Measurements from ENCODE around the gene TCEAL4.

TCEAL4 gene

DNA sequence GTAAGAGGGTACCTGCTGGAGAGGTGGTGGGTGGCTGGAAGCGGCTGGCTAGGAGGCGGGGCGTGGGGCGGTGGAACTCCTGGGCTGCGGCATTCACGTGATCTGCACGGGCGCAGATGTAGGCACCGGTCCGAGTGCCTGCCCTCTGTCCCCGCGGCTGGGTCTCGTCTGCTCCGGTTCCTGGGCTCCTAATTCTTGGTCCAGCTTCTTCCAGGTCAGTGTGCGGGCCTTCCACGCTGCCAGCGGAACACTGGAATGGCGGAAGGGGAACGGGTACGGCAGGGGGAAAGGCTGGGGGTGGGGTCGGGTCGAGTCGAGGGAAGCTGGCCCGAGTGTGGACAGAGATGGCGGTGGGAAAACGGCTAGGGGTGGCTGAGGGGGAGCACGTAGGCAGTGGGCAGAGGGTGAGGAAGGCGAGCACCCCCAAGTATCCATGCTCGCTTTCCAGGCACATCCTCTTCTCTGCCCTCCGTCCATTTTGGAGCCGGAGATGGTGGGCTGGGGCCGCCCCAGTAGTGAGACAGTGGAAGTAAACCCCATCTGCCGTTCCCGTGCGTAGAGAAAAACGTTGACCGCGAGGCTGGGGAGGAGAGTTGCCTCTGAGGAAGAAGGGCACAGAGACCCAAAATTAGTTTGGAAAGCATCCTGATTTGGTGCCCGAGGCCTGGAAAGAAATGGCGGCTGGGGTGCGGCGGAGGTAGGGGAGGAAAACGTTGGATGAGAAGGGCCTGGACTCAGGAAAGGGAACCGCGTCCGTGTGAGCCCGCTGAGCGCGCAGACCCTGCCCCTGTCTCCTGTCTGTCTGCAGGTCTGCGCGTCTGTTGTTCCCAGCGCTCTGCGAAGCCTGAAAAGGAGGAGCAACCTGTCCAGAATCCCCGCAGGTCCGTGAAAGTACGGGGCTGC, at the start of gene TCEAL4:
Gene TCEAL4 (plus strand): TSS at position 105 of the 903 bp plus-strand sequence. CDS start 1,161 bp downstream, outside the sequence.
- TF ChIP-seq EZH2 (IDR thresholded peaks at IDR 0.05) (no peak), POLR2AphosphoS5 (IDR thresholded peaks at IDR 0.05; ENCODE audit: borderline replicate concordance, low read depth, low read length) (peak; percentile 54; the same call in 1 of the 2 replicates)
- H3K9me3 ChIP-seq (ENCODE audit: low read depth, low read length): no peaks in the 10 kb centered on the region
- no peak within 1 kb of the TSS for H3K27ac ChIP-seq
- H3K36me3 ChIP-seq (ENCODE audit: insufficient read depth, low read length): no peaks in the 10 kb centered on the region
- DNase-seq (ENCODE audit: low read depth, low spot score): no peak
- H3K9ac ChIP-seq (ENCODE audit: insufficient read length): peak within 1 kb of the TSS; percentile 60
- peak within 1 kb of the TSS; percentile 80 for H3K4me3 ChIP-seq

DNA sequence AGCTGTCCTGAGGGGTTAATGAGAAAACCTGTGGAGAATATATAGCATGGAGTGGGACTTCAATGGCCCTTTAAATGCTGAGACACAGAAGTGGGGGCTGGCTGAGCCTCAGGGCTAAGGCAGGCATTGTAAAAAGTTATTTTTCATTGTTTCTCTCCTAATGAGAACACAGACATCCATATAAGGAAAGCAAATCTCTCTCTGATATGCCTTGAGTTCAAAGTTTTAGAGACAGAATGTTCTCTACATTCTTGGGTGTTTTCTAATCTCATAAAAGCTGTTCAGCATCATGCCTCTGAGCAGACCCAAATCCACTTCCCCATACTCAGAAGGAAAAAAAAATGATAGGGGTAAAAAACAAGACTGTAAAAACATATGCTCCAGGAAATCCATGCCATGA, 49.2 kb upstream of the TCEAL4 start:
- TF ChIP-seq POLR2AphosphoS5 (IDR thresholded peaks at IDR 0.05; ENCODE audit: borderline replicate concordance, low read depth, low read length): no peak
- no peak for TF ChIP-seq EZH2 (IDR thresholded peaks at IDR 0.05)
- TF ChIP-seq FOXP2 (optimal IDR thresholded peaks at IDR 0.05; ENCODE audit: control extremely low read depth, extremely low read length, insufficient read depth): no peak
- no peak for DNase-seq (ENCODE audit: low read depth, low spot score)

DNA sequence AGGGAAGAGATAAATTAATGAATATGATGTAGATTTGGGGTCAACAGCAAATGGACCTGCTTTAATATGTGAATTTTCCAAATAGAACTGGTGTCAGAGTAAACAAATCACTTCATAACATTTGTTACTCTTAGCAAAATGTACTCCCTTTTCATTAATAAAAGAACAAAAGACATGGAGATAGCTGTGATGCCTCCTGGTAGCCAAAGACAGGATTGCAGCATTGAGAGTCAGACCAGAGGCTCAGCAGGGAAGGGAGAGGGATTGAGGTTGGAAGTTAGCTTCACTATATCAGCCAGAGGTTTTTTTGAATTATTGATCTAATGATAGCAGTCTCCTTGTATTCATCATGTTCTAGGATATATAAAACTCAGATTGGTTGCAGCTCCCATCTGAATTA, 48.6 kb upstream of the TCEAL4 start:
- Histone ChIP-seq H3K4me3 (no peak overlapping the region), H3K9me3 (ENCODE audit: low read depth, low read length) (no peaks in the 10 kb centered on the region), H3K9ac (ENCODE audit: insufficient read length) (no peak overlapping the region), H3K36me3 (ENCODE audit: insufficient read depth, low read length) (no peaks in the 10 kb centered on the region), H3K27ac (no peak overlapping the region)
- TF ChIP-seq POLR2AphosphoS5 (IDR thresholded peaks at IDR 0.05; ENCODE audit: borderline replicate concordance, low read depth, low read length): no peak
- no peak for TF ChIP-seq EZH2 (IDR thresholded peaks at IDR 0.05)
- TF ChIP-seq FOXP2 (optimal IDR thresholded peaks at IDR 0.05; ENCODE audit: control extremely low read depth, extremely low read length, insufficient read depth): no peak
- no peak for DNase-seq (ENCODE audit: low read depth, low spot score)

More for the DNA sequence above, 49.2 kb upstream of the TCEAL4 start:
- Histone ChIP-seq H3K36me3 (ENCODE audit: insufficient read depth, low read length) (no peaks in the 10 kb centered on the region), H3K27ac (no peak overlapping the region), H3K9me3 (ENCODE audit: low read depth, low read length) (no peaks in the 10 kb centered on the region), H3K4me3 (no peak overlapping the region), H3K9ac (ENCODE audit: insufficient read length) (no peak overlapping the region)

DNA sequence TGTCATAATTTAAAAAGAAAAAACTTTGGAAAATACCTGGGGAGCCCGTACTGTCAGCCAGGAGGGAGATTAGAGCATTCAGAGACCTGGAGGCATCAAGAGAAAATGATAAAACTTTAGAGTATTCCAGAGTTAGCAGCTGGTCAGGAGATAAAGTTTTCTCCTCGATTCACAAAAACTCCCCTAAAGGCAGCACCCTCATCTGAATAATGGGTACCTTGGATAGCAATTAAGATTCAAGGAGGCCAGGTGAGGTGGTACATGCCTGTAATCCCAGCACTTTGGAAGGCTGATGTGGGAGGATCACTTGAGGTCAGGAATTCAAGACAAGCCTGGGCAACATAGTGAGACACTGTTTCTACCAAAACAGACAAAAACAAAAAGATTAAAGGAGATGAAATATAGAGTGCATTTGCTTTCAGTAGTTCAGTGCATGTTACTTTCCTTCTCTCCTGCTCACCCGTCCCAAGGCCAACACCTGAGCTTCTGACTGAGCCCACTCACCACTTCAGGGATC, 47.4 kb upstream of the TCEAL4 start:
- H3K36me3 ChIP-seq (ENCODE audit: insufficient read depth, low read length): no peaks in the 10 kb centered on the region
- no peak overlapping the region for H3K27ac ChIP-seq
- TF ChIP-seq FOXP2 (optimal IDR thresholded peaks at IDR 0.05; ENCODE audit: control extremely low read depth, extremely low read length, insufficient read depth): no peak
- TF ChIP-seq EZH2 (IDR thresholded peaks at IDR 0.05): no peak
- no peak for TF ChIP-seq POLR2AphosphoS5 (IDR thresholded peaks at IDR 0.05; ENCODE audit: borderline replicate concordance, low read depth, low read length)
- no peak overlapping the region for H3K9ac ChIP-seq (ENCODE audit: insufficient read length)
- no peak for DNase-seq (ENCODE audit: low read depth, low spot score)
- no peak overlapping the region for H3K4me3 ChIP-seq
- no peaks in the 10 kb centered on the region for H3K9me3 ChIP-seq (ENCODE audit: low read depth, low read length)

DNA sequence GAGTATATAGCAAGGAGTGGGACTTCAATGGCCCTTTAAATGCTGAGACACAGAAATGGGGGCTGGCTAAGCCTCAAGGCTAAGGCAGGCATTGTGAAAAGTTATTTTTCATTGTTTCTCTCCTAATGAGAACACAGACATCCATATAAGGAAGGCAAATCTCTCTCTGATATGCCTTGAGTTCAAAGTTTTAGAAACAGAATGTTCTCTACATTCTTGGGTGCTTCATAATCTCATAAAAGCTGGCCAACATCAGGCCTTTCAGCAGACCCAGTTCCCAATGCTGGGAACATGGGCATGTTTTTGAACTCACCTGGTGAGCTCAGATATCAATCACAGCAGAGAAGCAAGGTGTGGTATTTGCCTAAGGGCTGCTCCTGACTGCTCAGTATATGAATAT, 46.6 kb upstream of the TCEAL4 start:
- no peak for DNase-seq (ENCODE audit: low read depth, low spot score)
- Histone ChIP-seq H3K4me3 (no peak overlapping the region), H3K27ac (no peak overlapping the region), H3K9ac (ENCODE audit: insufficient read length) (no peak overlapping the region), H3K9me3 (ENCODE audit: low read depth, low read length) (no peaks in the 10 kb centered on the region), H3K36me3 (ENCODE audit: insufficient read depth, low read length) (no peaks in the 10 kb centered on the region)
- TF ChIP-seq FOXP2 (optimal IDR thresholded peaks at IDR 0.05; ENCODE audit: control extremely low read depth, extremely low read length, insufficient read depth) (no peak), EZH2 (IDR thresholded peaks at IDR 0.05) (no peak), POLR2AphosphoS5 (IDR thresholded peaks at IDR 0.05; ENCODE audit: borderline replicate concordance, low read depth, low read length) (no peak)

DNA sequence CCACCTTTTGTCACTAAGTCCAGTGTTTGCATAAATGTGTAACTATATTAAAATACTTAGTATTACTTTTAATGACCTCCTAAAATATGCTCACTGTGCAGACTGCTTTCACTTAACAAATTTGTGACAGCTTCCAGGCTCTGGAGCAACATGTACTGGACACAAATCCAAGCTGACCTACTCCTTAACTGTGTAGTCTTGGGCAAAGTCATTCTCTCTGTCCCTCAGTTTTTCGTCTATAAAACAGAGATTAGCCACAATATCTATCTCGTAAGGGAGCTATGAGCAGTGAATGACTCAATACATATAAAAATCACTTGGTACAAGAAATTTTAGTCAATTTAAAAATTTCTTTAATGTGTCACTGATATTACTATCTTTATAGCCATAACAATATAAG, 45.6 kb upstream of the TCEAL4 start:
- no peak overlapping the region for H3K4me3 ChIP-seq
- TF ChIP-seq FOXP2 (optimal IDR thresholded peaks at IDR 0.05; ENCODE audit: control extremely low read depth, extremely low read length, insufficient read depth): no peak
- no peak for TF ChIP-seq EZH2 (IDR thresholded peaks at IDR 0.05)
- no peak for TF ChIP-seq POLR2AphosphoS5 (IDR thresholded peaks at IDR 0.05; ENCODE audit: borderline replicate concordance, low read depth, low read length)
- no peaks in the 10 kb centered on the region for H3K9me3 ChIP-seq (ENCODE audit: low read depth, low read length)
- no peaks in the 10 kb centered on the region for H3K36me3 ChIP-seq (ENCODE audit: insufficient read depth, low read length)
- no peak for DNase-seq (ENCODE audit: low read depth, low spot score)
- no peak overlapping the region for H3K27ac ChIP-seq
- H3K9ac ChIP-seq (ENCODE audit: insufficient read length): no peak overlapping the region

DNA sequence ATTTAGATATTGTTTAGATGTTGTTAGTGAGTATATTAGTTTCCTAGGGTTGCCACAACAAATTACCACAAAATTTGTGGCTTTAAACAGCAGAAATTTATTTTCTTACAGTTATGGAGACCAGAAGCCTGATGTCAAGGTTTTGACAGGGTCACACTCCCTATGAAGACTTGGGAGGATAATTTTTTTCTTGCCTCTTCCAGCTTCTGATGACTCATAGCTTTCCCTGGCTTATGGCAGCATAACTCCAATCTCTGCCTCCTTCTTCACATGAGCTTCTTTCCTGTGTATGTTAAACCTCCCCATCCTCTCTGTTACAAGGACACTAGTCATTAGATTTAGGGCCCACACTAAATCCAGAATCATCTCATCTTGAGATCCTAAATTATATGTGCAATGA, 45.2 kb upstream of the TCEAL4 start:
- Histone ChIP-seq H3K9ac (ENCODE audit: insufficient read length) (no peak overlapping the region), H3K9me3 (ENCODE audit: low read depth, low read length) (no peaks in the 10 kb centered on the region), H3K4me3 (no peak overlapping the region), H3K27ac (no peak overlapping the region), H3K36me3 (ENCODE audit: insufficient read depth, low read length) (no peaks in the 10 kb centered on the region)
- no peak for DNase-seq (ENCODE audit: low read depth, low spot score)
- TF ChIP-seq POLR2AphosphoS5 (IDR thresholded peaks at IDR 0.05; ENCODE audit: borderline replicate concordance, low read depth, low read length) (no peak), EZH2 (IDR thresholded peaks at IDR 0.05) (no peak), FOXP2 (optimal IDR thresholded peaks at IDR 0.05; ENCODE audit: control extremely low read depth, extremely low read length, insufficient read depth) (no peak)

DNA sequence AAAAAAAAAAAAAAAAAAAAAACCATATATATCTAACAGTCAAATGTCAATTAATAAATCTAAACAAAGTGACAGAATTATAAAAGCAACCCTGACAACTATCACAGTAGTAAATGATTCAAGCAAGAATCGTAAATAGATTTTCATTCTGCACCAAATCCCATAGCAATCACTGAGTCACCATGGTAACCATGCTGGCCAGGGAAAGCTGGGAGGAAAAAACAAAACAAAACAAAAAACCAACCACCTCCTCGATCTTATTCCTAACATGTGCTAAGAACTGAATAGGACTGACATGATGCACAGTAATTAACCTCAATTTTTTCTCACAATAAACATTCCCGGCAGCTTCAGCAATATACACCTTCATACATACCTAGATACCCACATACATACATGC, 35.4 kb upstream of the TCEAL4 start:
- no peak overlapping the region for H3K9ac ChIP-seq (ENCODE audit: insufficient read length)
- no peak for TF ChIP-seq FOXP2 (optimal IDR thresholded peaks at IDR 0.05; ENCODE audit: control extremely low read depth, extremely low read length, insufficient read depth)
- TF ChIP-seq POLR2AphosphoS5 (IDR thresholded peaks at IDR 0.05; ENCODE audit: borderline replicate concordance, low read depth, low read length): no peak
- no peak for TF ChIP-seq EZH2 (IDR thresholded peaks at IDR 0.05)
- DNase-seq (ENCODE audit: low read depth, low spot score): no peak
- H3K36me3 ChIP-seq (ENCODE audit: insufficient read depth, low read length): no peaks in the 10 kb centered on the region
- no peaks in the 10 kb centered on the region for H3K9me3 ChIP-seq (ENCODE audit: low read depth, low read length)
- no peak overlapping the region for H3K4me3 ChIP-seq
- H3K27ac ChIP-seq: no peak overlapping the region

Data from SK-N-MC (cell line).